Gastroesophageal sphincter (tissue), 3 donors: Measurements from ENCODE around the gene TMEM51.

Source experiments
- POLR2A ChIP-seq, 2 donors: fragments of 450-650 bp; IDR thresholded peaks; one replicate each; pipeline ENCODE4 v1.6.1; 2017; ENCODE audit warnings: antibody characterized with exemption in 2 of 2, mild to moderate bottlenecking in 2 of 2, moderate library complexity in 1 of 2
- TF ChIP-seq, protein P1 (sequence below), 4 experiments: fragments of 200-600 bp in 2 of 4; fragments of 450-650 bp in 2 of 4; sonication (generic) in 1 of 4; IDR thresholded peaks; one replicate each; pipeline ENCODE4 v1.5.1; 2017 to 2019; ENCODE audit warnings: antibody characterized with exemption in 4 of 4, mild to moderate bottlenecking in 2 of 4, moderate library complexity in 2 of 4

DNA sequence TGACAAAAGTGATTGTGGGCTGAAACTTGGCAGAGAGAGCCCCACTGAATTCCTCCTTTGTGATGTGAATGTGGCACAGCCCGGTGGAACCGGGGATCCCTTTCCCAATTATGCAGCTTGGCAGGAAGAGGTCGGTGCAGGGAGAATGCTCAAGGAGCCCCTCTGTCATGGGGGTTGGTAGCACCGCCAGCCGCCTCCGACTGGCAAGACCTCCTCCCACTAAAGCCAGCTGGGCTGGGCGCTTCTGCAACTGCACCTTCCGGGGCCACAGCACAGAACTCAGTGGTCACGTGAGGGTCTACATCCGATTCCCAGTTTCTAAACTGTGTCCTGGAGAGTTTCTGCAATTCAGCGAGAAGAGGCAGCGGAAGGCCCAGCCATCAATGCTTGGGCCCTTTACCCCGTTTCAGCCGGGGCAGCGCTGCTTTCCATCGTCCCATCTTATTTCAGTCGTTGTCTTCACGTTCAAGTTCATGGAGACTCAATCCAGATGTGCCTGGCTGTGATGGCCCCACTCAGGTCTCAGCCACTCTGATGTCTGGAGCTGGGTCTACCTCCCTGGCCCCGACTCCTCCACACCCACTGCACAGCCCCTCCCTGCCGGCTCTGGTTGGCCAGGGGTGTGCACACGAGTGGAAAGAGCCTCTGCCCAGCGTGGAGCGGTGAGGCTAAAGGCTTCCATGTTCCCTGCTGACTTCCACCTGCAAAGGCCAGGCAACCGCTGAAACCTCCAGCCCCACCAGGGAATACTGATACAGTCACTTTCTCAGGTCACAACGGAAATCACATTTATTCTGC is 53.7 kb downstream of the TMEM51 start:
- TF ChIP-seq, protein P1, sequence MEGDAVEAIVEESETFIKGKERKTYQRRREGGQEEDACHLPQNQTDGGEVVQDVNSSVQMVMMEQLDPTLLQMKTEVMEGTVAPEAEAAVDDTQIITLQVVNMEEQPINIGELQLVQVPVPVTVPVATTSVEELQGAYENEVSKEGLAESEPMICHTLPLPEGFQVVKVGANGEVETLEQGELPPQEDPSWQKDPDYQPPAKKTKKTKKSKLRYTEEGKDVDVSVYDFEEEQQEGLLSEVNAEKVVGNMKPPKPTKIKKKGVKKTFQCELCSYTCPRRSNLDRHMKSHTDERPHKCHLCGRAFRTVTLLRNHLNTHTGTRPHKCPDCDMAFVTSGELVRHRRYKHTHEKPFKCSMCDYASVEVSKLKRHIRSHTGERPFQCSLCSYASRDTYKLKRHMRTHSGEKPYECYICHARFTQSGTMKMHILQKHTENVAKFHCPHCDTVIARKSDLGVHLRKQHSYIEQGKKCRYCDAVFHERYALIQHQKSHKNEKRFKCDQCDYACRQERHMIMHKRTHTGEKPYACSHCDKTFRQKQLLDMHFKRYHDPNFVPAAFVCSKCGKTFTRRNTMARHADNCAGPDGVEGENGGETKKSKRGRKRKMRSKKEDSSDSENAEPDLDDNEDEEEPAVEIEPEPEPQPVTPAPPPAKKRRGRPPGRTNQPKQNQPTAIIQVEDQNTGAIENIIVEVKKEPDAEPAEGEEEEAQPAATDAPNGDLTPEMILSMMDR (IDR thresholded peaks at IDR 0.05) = no peak
- TF ChIP-seq POLR2A (IDR thresholded peaks at IDR 0.05) = no peak
